ENCODE measurements around the gene IFNL1. TPM values are rescaled to one million over a fixed set of nuclear protein-coding genes. Genes with fewer than 3 reads are reported as not detected.
"Not testable (repeated sequence)": the region's sequence is repeated elsewhere in the genome, so short reads cannot be mapped to it uniquely, and the experiment has no call there.

IFNL1 gene
- total RNA-seq, 3 donors from 2014 or later: not detected

- no peaks in the 10 kb centered on the region for H3K9me3 ChIP-seq
- H3K27me3 ChIP-seq: no peaks in the 10 kb centered on the region
- DNase-seq (ENCODE audit: low spot score in 2 of 2): no peak
- no peaks in the 10 kb centered on the region for H3K36me3 ChIP-seq
- intact Hi-C loops (cut with DNase I; ENCODE audit: low total_unique reads): no loop called here
- no peaks in the 10 kb centered on the region for H3K4me1 ChIP-seq
- TF ChIP-seq POLR2AphosphoS5 (IDR thresholded peaks at IDR 0.05): no peak
- TF ChIP-seq POLR2A (IDR thresholded peaks at IDR 0.05): no peak
- TF ChIP-seq CTCF (IDR thresholded peaks at IDR 0.05): no peak
- H3K4me3 ChIP-seq: no peak overlapping the region
- peak overlapping the region in 1 of 2 donors; percentile 30 for H3K27ac ChIP-seq
Observed at GRCh38 chr19:39336483-39336882, 40.3 kb downstream of the IFNL1 start.

- TF ChIP-seq POLR2A (IDR thresholded peaks at IDR 0.05) (no peak), POLR2AphosphoS5 (IDR thresholded peaks at IDR 0.05) (no peak), CTCF (IDR thresholded peaks at IDR 0.05) (no peak)
- no peak for DNase-seq (ENCODE audit: low spot score in 2 of 2)
- no peak overlapping the region for H3K27ac ChIP-seq
- no peaks in the 10 kb centered on the region for H3K36me3 ChIP-seq
- no peak overlapping the region for H3K4me3 ChIP-seq
- no peaks in the 10 kb centered on the region for H3K27me3 ChIP-seq
- intact Hi-C loops (cut with DNase I; ENCODE audit: low total_unique reads): loop anchor here (1.0 to 10.0 kb wide), 2 partner anchors 19 to 935 kb away; partner anchors contain the start of gene FAM98C
- peaks cover 0 to 15% of the 10 kb centered on the region in 2 donors for H3K4me1 ChIP-seq
- H3K9me3 ChIP-seq: no peaks in the 10 kb centered on the region
Observed at GRCh38 chr19:39339674-39340073, 43.5 kb downstream of the IFNL1 start.

GRCh38 chr19:39340156-39340555 is 43.9 kb downstream of the IFNL1 start:
- H3K27me3 ChIP-seq; DNase-seq (ENCODE audit: low spot score in 2 of 2); H3K36me3 ChIP-seq; H3K4me3 ChIP-seq; H3K9me3 ChIP-seq; H3K27ac ChIP-seq: not testable (repeated sequence)
- intact Hi-C loops (cut with DNase I; ENCODE audit: low total_unique reads): loop anchor here (1.0 to 10.0 kb wide), 2 partner anchors 18 to 935 kb away; partner anchors contain the start of gene FAM98C
- H3K4me1 ChIP-seq: peaks cover 0 to 19% of the 10 kb centered on the region in 2 donors

GRCh38 chr19:39341129-39341718 is 45.0 kb downstream of the IFNL1 start:
- H3K27me3 ChIP-seq: no peaks in the 10 kb centered on the region
- H3K36me3 ChIP-seq: no peaks in the 10 kb centered on the region
- TF ChIP-seq CTCF (IDR thresholded peaks at IDR 0.05): no peak
- TF ChIP-seq POLR2AphosphoS5 (IDR thresholded peaks at IDR 0.05): no peak
- TF ChIP-seq POLR2A (IDR thresholded peaks at IDR 0.05): no peak
- H3K9me3 ChIP-seq: no peaks in the 10 kb centered on the region
- peak in 1 of 2 donors; percentile 46 for DNase-seq (ENCODE audit: low spot score in 2 of 2)
- peak overlapping the region; percentile 70 to 94 (median 89) for H3K4me3 ChIP-seq
- peaks cover 0 to 29% of the 10 kb centered on the region in 2 donors for H3K4me1 ChIP-seq
- intact Hi-C loops (cut with DNase I; ENCODE audit: low total_unique reads): loop anchor here (10.0 kb wide), 1 partner anchor 936 kb away; the partner anchor contains the start of gene FAM98C
- peak overlapping the region; percentile 85 to 97 for H3K27ac ChIP-seq

GRCh38 chr19:39341719-39342604 is 45.8 kb downstream of the IFNL1 start, which contains the start of gene SAMD4B:
Gene SAMD4B, plus strand, starts transcription at chr19:39342421. Its CDS starts 14,473 bp downstream, at chr19:39356894.
- Histone ChIP-seq H3K9me3 (no peaks in the 10 kb centered on the region), H3K36me3 (no peaks in the 10 kb centered on the region), H3K27me3 (no peaks in the 10 kb centered on the region), H3K4me3 (peak within 1 kb of the TSS; percentile 70 to 94 (median 89)), H3K27ac (peak within 1 kb of the TSS; percentile 93 to 97), H3K4me1 (peaks cover 0 to 29% of the 10 kb centered on the region in 2 donors)
- intact Hi-C loops (cut with DNase I; ENCODE audit: low total_unique reads): loop anchor here (10.0 kb wide), 1 partner anchor 937 kb away; the partner anchor contains the start of gene FAM98C
- DNase-seq (ENCODE audit: low spot score in 2 of 2): peak; percentile 98 to 99
- TF ChIP-seq POLR2A (IDR thresholded peaks at IDR 0.05) (peak; percentile 76), POLR2AphosphoS5 (IDR thresholded peaks at IDR 0.05) (peak; percentile 88 to 94 (median 92)), CTCF (IDR thresholded peaks at IDR 0.05) (peak; percentile 52 to 76 (median 76))
